Erythroblast (primary cell): ENCODE measurements around the gene ACVR1B.

Experiments
- GATA1 ChIP-seq: IDR thresholded peaks from 2 replicates; pipeline ENCODE4 v1.6.1; 2011; ENCODE audit warnings: low read depth, mild to moderate bottlenecking, control low read depth, low read length, moderate library complexity
- POLR2A ChIP-seq: IDR thresholded peaks from 2 replicates; pipeline ENCODE4 v1.6.1; 2011; ENCODE audit warnings: mild to moderate bottlenecking, low read length

- TF ChIP-seq POLR2A (no peak), GATA1 (no peak)
These were observed 4.1 kb upstream of the ACVR1B start for GRCh38 chr12:51947246-51947996.
